Memory B cell (primary cell): ENCODE results near the gene MED12L.

Source experiments
- ATAC-seq: fragments of 150-1000 bp; cut with Tn5 transposase; 2 replicates; pipeline ENCODE4 v1.10.0; 2021; ENCODE audit warnings: low read depth, mild to moderate bottlenecking, moderate library complexity
- DNase-seq, 2 donors: peaks; one replicate each; pipeline ENCODE4 v3.0.0; 2022; ENCODE audit warnings: low spot score in 2 of 2
- H3K27ac Mint-ChIP-seq: one replicate; pipeline ENCODE4 v1.8.0; 2022; ENCODE audit warnings: mild to moderate bottlenecking, moderate library complexity, mixed read lengths
- H3K27me3 Mint-ChIP-seq: one replicate; pipeline ENCODE4 v1.8.0; 2022; ENCODE audit warnings: mixed read lengths
- H3K36me3 Mint-ChIP-seq: one replicate; pipeline ENCODE4 v1.8.0; 2022; ENCODE audit warnings: mild to moderate bottlenecking, mixed read lengths
- H3K4me1 Mint-ChIP-seq: one replicate; pipeline ENCODE4 v1.8.0; 2022; ENCODE audit warnings: mixed read lengths
- H3K4me3 Mint-ChIP-seq: one replicate; pipeline ENCODE4 v1.8.0; 2022; ENCODE audit warnings: mild to moderate bottlenecking, moderate library complexity, mixed read lengths
- H3K9me3 Mint-ChIP-seq: one replicate; pipeline ENCODE4 v1.8.0; 2022; ENCODE audit warnings: mixed read lengths

The MED12L gene

GRCh38 chr3:151330899-151331298 lies 245.4 kb downstream of the MED12L start:
- peaks cover 2% of the 10 kb centered on the region for H3K27me3 Mint-ChIP-seq
- no peak for DNase-seq
- H3K9me3 Mint-ChIP-seq, result no peaks in the 10 kb centered on the region
- H3K4me3 Mint-ChIP-seq, result no peak overlapping the region
- H3K36me3 Mint-ChIP-seq, result no peaks in the 10 kb centered on the region
- H3K4me1 Mint-ChIP-seq, result peaks cover 9% of the 10 kb centered on the region
- no peak overlapping the region for H3K27ac Mint-ChIP-seq
- ATAC-seq, result no peak

- H3K4me3 Mint-ChIP-seq, result no peak overlapping the region
- H3K27ac Mint-ChIP-seq, result no peak overlapping the region
- peaks cover 2% of the 10 kb centered on the region for H3K27me3 Mint-ChIP-seq
- peaks cover 9% of the 10 kb centered on the region for H3K4me1 Mint-ChIP-seq
- no peaks in the 10 kb centered on the region for H3K9me3 Mint-ChIP-seq
- no peak for ATAC-seq
- no peak for DNase-seq
- H3K36me3 Mint-ChIP-seq, result no peaks in the 10 kb centered on the region
These were observed 246.2 kb downstream of the MED12L start for GRCh38 chr3:151331696-151332095.

GRCh38 chr3:151345859-151346258 lies 260.4 kb downstream of the MED12L start:
- H3K4me1 Mint-ChIP-seq, result peaks cover 10% of the 10 kb centered on the region
- peak overlapping the region; percentile 0 for H3K4me3 Mint-ChIP-seq
- ATAC-seq (no peak), DNase-seq (no peak)
- no peaks in the 10 kb centered on the region for H3K9me3 Mint-ChIP-seq
- no peaks in the 10 kb centered on the region for H3K36me3 Mint-ChIP-seq
- no peak overlapping the region for H3K27ac Mint-ChIP-seq
- peaks cover 3% of the 10 kb centered on the region for H3K27me3 Mint-ChIP-seq

GRCh38 chr3:151346292-151346691 lies 260.8 kb downstream of the MED12L start:
- Mint-ChIP-seq H3K27ac (no peak overlapping the region), H3K4me3 (peak overlapping the region; percentile 0), H3K9me3 (no peaks in the 10 kb centered on the region), H3K36me3 (no peaks in the 10 kb centered on the region), H3K4me1 (peaks cover 12% of the 10 kb centered on the region), H3K27me3 (peaks cover 3% of the 10 kb centered on the region)
- no peak for ATAC-seq
- no peak for DNase-seq

- DNase-seq (no peak), ATAC-seq (no peak)
- Mint-ChIP-seq H3K4me3 (no peak overlapping the region), H3K4me1 (peaks cover 18% of the 10 kb centered on the region), H3K27me3 (peaks cover 3% of the 10 kb centered on the region), H3K27ac (no peak overlapping the region), H3K9me3 (no peaks in the 10 kb centered on the region), H3K36me3 (no peaks in the 10 kb centered on the region)
These were observed 262.0 kb downstream of the MED12L start for GRCh38 chr3:151347432-151347831.

- Mint-ChIP-seq H3K27ac (no peak overlapping the region), H3K4me3 (no peak overlapping the region), H3K9me3 (no peaks in the 10 kb centered on the region), H3K4me1 (peaks cover 18% of the 10 kb centered on the region), H3K27me3 (peaks cover 2% of the 10 kb centered on the region), H3K36me3 (no peaks in the 10 kb centered on the region)
- ATAC-seq (no peak), DNase-seq (no peak)
These were observed 265.2 kb downstream of the MED12L start for GRCh38 chr3:151350656-151351055.

GRCh38 chr3:151351219-151351618 lies 265.8 kb downstream of the MED12L start:
- Mint-ChIP-seq H3K27ac (peak overlapping the region; percentile 74), H3K4me3 (no peak overlapping the region), H3K36me3 (no peaks in the 10 kb centered on the region), H3K27me3 (peaks cover 1% of the 10 kb centered on the region), H3K9me3 (no peaks in the 10 kb centered on the region), H3K4me1 (peaks cover 16% of the 10 kb centered on the region)
- ATAC-seq (peak; percentile 86), DNase-seq (no peak)

GRCh38 chr3:151351648-151352047 lies 266.2 kb downstream of the MED12L start:
- Mint-ChIP-seq H3K9me3 (no peaks in the 10 kb centered on the region), H3K27ac (peak overlapping the region; percentile 74), H3K4me3 (no peak overlapping the region), H3K36me3 (no peaks in the 10 kb centered on the region), H3K4me1 (peaks cover 14% of the 10 kb centered on the region), H3K27me3 (no peaks in the 10 kb centered on the region)
- peak; percentile 49 for ATAC-seq
- no peak for DNase-seq

- H3K4me3 Mint-ChIP-seq, result no peak overlapping the region
- no peaks in the 10 kb centered on the region for H3K36me3 Mint-ChIP-seq
- ATAC-seq (peak; percentile 78), DNase-seq (no peak)
- H3K27ac Mint-ChIP-seq, result peak overlapping the region; percentile 59
- H3K9me3 Mint-ChIP-seq, result no peaks in the 10 kb centered on the region
- H3K4me1 Mint-ChIP-seq, result peaks cover 8% of the 10 kb centered on the region
- H3K27me3 Mint-ChIP-seq, result no peaks in the 10 kb centered on the region
These were observed 271.5 kb downstream of the MED12L start for GRCh38 chr3:151356794-151357462.

GRCh38 chr3:151357463-151357850 lies 272.0 kb downstream of the MED12L start:
- Mint-ChIP-seq H3K4me1 (peaks cover 8% of the 10 kb centered on the region), H3K27ac (peak overlapping the region; percentile 59), H3K27me3 (no peaks in the 10 kb centered on the region), H3K36me3 (no peaks in the 10 kb centered on the region), H3K4me3 (no peak overlapping the region), H3K9me3 (no peaks in the 10 kb centered on the region)
- no peak for DNase-seq
- ATAC-seq, result no peak

- H3K36me3 Mint-ChIP-seq, result no peaks in the 10 kb centered on the region
- no peak overlapping the region for H3K4me3 Mint-ChIP-seq
These were observed 277.3 kb downstream of the MED12L start for GRCh38 chr3:151362751-151363174.

GRCh38 chr3:151366993-151367392 lies 281.5 kb downstream of the MED12L start:
- no peaks in the 10 kb centered on the region for H3K9me3 Mint-ChIP-seq
- ATAC-seq (no peak), DNase-seq (no peak)
- H3K4me3 Mint-ChIP-seq, result no peak overlapping the region
- no peaks in the 10 kb centered on the region for H3K36me3 Mint-ChIP-seq
- no peak overlapping the region for H3K27ac Mint-ChIP-seq
- H3K4me1 Mint-ChIP-seq, result peaks cover 2% of the 10 kb centered on the region
- no peaks in the 10 kb centered on the region for H3K27me3 Mint-ChIP-seq

More at GRCh38 chr3:151362751-151363174, 277.3 kb downstream of the MED12L start:
- H3K27ac Mint-ChIP-seq, result peak overlapping the region; percentile 38
- no peaks in the 10 kb centered on the region for H3K9me3 Mint-ChIP-seq
- peaks cover 2% of the 10 kb centered on the region for H3K4me1 Mint-ChIP-seq
- DNase-seq, result no peak
- no peak for ATAC-seq
- no peaks in the 10 kb centered on the region for H3K27me3 Mint-ChIP-seq

GRCh38 chr3:151367448-151367847 lies 282.0 kb downstream of the MED12L start:
- no peak overlapping the region for H3K4me3 Mint-ChIP-seq
- ATAC-seq (no peak), DNase-seq (no peak)
- H3K4me1 Mint-ChIP-seq, result peaks cover 2% of the 10 kb centered on the region
- no peaks in the 10 kb centered on the region for H3K9me3 Mint-ChIP-seq
- no peaks in the 10 kb centered on the region for H3K27me3 Mint-ChIP-seq
- no peak overlapping the region for H3K27ac Mint-ChIP-seq
- no peaks in the 10 kb centered on the region for H3K36me3 Mint-ChIP-seq

GRCh38 chr3:151371526-151371925 lies 286.1 kb downstream of the MED12L start:
- Mint-ChIP-seq H3K4me3 (no peak overlapping the region), H3K9me3 (no peaks in the 10 kb centered on the region), H3K27ac (no peak overlapping the region), H3K36me3 (no peaks in the 10 kb centered on the region), H3K27me3 (no peaks in the 10 kb centered on the region), H3K4me1 (no peaks in the 10 kb centered on the region)
- DNase-seq (no peak), ATAC-seq (no peak)
